ENCODE results near the gene RFT1. TPM values are rescaled to one million over a fixed set of nuclear protein-coding genes. Genes with fewer than 3 reads are reported as not detected.

RFT1 gene
- total RNA-seq, 4 donors from 2014 or later = 6.8 to 10.3 (median 9.0) TPM

DNA sequence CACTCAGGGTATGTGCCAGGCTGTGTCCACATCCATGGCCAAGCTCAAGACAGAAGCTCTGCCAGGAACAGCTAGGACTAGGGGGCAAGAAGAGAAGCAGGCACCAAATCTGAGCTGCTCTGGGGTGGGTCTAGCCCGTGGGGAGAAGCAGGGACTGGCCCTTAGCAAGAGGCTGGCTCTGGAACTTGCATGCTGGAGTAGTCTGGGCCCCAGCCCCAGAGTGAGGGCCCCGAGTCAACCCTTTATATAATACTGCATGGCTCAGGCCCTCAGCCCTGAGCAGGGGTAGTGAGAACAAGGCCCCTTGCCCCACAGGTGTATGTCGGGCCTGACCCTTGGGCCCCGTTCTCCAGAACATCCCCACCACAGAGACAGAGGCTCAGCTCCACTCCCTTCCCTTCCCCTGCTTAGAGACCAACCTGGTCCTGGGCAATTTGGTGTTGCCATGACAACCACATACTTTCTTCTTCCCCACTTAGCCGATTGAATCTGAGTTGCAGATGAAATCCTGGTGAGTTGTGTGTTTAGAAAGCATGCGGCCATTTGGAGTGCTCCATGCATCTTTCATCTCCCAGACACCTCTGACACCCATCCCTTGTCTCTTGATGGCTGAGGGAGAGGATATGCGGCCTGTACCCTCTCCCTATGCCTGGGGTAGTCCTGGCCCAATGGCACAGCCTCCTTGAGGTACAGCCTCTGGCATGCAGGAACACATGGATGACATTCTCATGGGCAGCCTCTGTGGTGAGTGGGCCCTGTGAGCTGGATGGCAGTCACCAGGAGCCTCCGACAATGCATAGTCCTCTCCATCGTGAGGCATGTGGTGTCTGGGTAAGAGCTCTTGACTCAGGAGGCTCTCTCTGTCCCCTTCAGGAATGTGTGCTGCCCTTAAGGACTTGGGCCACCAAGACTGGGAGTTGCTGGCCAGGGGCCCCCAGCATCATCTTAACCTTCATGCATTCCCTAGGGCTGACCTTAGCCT lies 55.2 kb downstream of the RFT1 start:
- no peak overlapping the region for H3K4me3 ChIP-seq
- H3K4me1 ChIP-seq = peaks cover 17 to 25% (median 19%) of the 10 kb centered on the region in 4 donors
- no peak for DNase-seq (ENCODE audit: extremely low spot score)
- intact Hi-C loops (cut with DNase I) = loop anchor here (5.0 to 10.0 kb wide), 2 partner anchors 228 to 300 kb away; partner anchors contain the start of genes ITIH1 and NEK4
- no peak overlapping the region for H3K27ac ChIP-seq (replicated peaks in 1 of 4)
- TF ChIP-seq EP300 (IDR thresholded peaks at IDR 0.05) = no peak
- no peak for TF ChIP-seq POLR2A (IDR thresholded peaks at IDR 0.05; ENCODE audit: low read depth)
- TF ChIP-seq, protein P1, sequence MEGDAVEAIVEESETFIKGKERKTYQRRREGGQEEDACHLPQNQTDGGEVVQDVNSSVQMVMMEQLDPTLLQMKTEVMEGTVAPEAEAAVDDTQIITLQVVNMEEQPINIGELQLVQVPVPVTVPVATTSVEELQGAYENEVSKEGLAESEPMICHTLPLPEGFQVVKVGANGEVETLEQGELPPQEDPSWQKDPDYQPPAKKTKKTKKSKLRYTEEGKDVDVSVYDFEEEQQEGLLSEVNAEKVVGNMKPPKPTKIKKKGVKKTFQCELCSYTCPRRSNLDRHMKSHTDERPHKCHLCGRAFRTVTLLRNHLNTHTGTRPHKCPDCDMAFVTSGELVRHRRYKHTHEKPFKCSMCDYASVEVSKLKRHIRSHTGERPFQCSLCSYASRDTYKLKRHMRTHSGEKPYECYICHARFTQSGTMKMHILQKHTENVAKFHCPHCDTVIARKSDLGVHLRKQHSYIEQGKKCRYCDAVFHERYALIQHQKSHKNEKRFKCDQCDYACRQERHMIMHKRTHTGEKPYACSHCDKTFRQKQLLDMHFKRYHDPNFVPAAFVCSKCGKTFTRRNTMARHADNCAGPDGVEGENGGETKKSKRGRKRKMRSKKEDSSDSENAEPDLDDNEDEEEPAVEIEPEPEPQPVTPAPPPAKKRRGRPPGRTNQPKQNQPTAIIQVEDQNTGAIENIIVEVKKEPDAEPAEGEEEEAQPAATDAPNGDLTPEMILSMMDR (IDR thresholded peaks at IDR 0.05) = no peak
- TF ChIP-seq POLR2AphosphoS5 (IDR thresholded peaks at IDR 0.05) = no peak
- no peaks in the 10 kb centered on the region for H3K9me3 ChIP-seq
- peaks cover 0 to 20% (median 6%) of the 10 kb centered on the region in 4 donors for H3K36me3 ChIP-seq
- WGBS = 86% methylated on average over 9 of the region's 9 CpGs
- no peaks in the 10 kb centered on the region for H3K27me3 ChIP-seq

DNA sequence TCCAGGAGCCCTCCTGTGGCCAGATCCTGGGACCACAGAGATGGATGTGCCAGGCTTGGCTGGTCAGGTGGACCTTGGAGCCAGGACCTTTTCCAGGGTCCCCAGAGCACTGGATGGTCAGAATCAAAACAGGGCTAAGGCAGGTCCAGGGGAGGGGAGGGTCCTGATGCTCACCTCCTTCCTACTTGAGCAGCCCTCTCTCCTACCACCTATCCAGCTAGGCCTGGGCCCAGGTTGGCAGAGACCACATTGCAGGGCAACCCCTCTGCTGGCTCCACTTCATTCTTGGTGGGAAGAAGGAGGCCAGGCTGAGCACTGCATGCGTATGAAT lies 55.9 kb downstream of the RFT1 start:
- Histone ChIP-seq H3K4me3 (no peak overlapping the region), H3K36me3 (peaks cover 0 to 20% (median 6%) of the 10 kb centered on the region in 4 donors), H3K27ac (replicated peaks in 1 of 4) (no peak overlapping the region), H3K4me1 (peaks cover 17 to 25% (median 19%) of the 10 kb centered on the region in 4 donors), H3K27me3 (no peaks in the 10 kb centered on the region), H3K9me3 (no peaks in the 10 kb centered on the region)
- intact Hi-C loops (cut with DNase I) = loop anchor here (5.0 to 10.0 kb wide), 2 partner anchors 227 to 300 kb away; partner anchors contain the start of genes ITIH1 and NEK4
- 100% methylated on average over 1 of the region's 1 CpG for WGBS
- DNase-seq (ENCODE audit: extremely low spot score) = no peak
- no peak for TF ChIP-seq POLR2AphosphoS5 (IDR thresholded peaks at IDR 0.05)
- TF ChIP-seq EP300 (IDR thresholded peaks at IDR 0.05) = no peak
- TF ChIP-seq, protein P1 (IDR thresholded peaks at IDR 0.05) = no peak
- no peak for TF ChIP-seq POLR2A (IDR thresholded peaks at IDR 0.05; ENCODE audit: low read depth)

DNA sequence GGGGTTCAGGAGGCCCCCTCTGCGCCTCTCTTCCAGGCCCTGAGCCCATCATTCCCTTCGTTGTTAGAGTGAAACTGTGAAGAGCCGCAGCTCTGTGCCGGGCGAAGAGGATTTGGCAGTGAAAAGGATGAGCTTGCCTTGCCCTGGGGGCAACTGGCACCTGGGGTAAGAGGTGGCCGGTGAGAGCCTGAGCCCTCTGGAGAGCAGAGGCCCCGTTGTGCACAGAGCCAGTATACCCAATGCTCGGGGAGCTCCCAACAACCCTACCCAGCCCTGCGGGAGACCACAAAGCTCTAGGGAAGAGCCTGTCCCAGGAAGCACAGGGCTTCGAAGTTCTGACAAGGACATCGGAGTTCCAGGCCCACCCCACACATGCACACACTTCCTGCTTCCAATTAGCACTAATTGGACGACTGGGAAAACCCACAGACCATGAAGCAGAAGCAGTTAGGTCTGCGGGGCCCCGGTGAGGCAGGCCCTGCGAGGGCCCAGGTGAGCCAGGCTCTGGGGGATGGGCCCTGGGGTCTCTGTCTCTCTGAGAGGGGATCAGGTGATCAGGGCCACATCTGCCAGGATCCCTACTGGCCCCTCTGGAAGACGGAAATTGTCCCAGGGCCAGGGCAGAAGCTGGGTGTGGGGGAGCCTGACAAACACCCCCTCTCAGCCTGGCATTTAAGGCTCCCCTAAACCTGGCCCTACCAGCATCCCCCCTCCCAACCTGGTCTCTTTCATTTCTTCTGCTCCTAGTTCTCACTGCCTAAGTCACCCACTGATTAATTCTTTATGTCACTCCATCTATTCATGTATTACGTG lies 56.5 kb downstream of the RFT1 start:
- no peak for TF ChIP-seq POLR2A (IDR thresholded peaks at IDR 0.05; ENCODE audit: low read depth)
- TF ChIP-seq EP300 (IDR thresholded peaks at IDR 0.05) = no peak
- no peak for TF ChIP-seq POLR2AphosphoS5 (IDR thresholded peaks at IDR 0.05)
- TF ChIP-seq, protein P1 (IDR thresholded peaks at IDR 0.05) = no peak
- H3K36me3 ChIP-seq = peaks cover 0 to 20% (median 4%) of the 10 kb centered on the region in 4 donors
- intact Hi-C loops (cut with DNase I) = loop anchor here (2.0 to 10.0 kb wide), 4 partner anchors 139 to 331 kb away; partner anchors contain the start of genes ITIH1 and NEK4
- no peaks in the 10 kb centered on the region for H3K9me3 ChIP-seq
- peaks cover 17 to 25% (median 19%) of the 10 kb centered on the region in 4 donors for H3K4me1 ChIP-seq
- peak overlapping the region; percentile 66 to 84 (median 74) for H3K4me3 ChIP-seq
- H3K27me3 ChIP-seq = no peaks in the 10 kb centered on the region
- H3K27ac ChIP-seq (replicated peaks in 1 of 4) = peak overlapping the region; percentile 31 to 76 (median 72)
- no peak for DNase-seq (ENCODE audit: extremely low spot score)
- WGBS = 64% methylated on average over 4 of the region's 17 CpGs

DNA sequence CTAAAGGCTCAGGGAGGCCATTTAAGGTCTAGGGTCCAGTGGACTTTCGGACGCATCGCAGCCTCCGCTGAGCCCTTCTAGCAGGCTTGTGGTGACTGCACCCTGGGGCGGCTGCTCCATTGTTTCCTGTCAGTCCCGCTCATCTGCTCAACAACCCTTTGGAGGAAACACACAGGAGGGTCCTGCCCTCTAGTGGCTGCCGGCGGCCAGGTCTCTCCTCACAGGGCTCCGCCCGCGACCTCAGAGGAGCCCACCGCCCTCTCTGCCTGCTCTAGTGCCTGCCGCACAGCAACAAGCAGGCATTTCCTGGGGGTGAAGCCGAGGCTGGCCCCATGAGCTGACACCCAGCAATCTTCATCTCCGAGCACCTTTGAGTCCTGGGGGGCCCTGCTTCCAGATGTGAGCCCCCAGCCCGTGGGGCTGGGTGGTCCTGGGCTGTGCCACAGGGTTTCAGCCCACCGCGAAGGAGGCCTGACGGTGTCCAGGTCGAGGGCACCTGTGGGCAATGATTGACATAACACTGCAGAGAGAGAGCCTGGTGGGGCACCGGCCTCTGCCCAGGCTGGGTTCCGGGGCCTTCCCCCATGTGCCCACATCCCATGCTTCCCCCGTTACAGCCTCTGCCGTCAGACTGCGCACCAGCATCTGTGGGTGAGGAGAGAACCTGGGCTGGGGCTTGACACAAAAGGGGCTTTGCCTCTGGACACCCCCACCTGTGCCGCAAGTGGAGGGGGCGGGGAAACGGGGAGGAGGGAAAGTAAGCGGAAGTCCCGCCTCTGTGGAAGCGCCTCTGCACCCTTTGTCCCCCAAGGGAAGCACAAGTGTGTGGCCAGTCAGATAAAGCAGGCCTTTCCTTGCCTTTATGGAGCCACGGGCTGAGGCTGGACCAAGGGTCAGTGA lies 57.3 kb downstream of the RFT1 start:
- Histone ChIP-seq H3K9me3 (no peaks in the 10 kb centered on the region), H3K36me3 (peaks cover 0 to 14% (median 4%) of the 10 kb centered on the region in 4 donors), H3K27me3 (no peaks in the 10 kb centered on the region), H3K4me1 (peaks cover 17 to 25% (median 19%) of the 10 kb centered on the region in 4 donors), H3K4me3 (peak overlapping the region; percentile 66 to 84 (median 74)), H3K27ac (replicated peaks in 1 of 4) (peak overlapping the region; percentile 31 to 76 (median 72))
- TF ChIP-seq, protein P1 (IDR thresholded peaks at IDR 0.05) = peak; percentile 91 to 98 (median 94)
- TF ChIP-seq POLR2AphosphoS5 (IDR thresholded peaks at IDR 0.05) (peak in 1 of 2 donors; percentile 28), EP300 (IDR thresholded peaks at IDR 0.05) (no peak)
- DNase-seq (ENCODE audit: extremely low spot score) = peak; percentile 95
- intact Hi-C loops (cut with DNase I) = loop anchor here (2.0 to 10.0 kb wide), 4 partner anchors 138 to 330 kb away; partner anchors contain the start of genes ITIH1 and NEK4
- WGBS = 8% methylated on average over 15 of the region's 32 CpGs

Data from esophagus muscularis mucosa (tissue), 4 donors.